Measurements from ENCODE around the gene EXOC4.

DNA sequence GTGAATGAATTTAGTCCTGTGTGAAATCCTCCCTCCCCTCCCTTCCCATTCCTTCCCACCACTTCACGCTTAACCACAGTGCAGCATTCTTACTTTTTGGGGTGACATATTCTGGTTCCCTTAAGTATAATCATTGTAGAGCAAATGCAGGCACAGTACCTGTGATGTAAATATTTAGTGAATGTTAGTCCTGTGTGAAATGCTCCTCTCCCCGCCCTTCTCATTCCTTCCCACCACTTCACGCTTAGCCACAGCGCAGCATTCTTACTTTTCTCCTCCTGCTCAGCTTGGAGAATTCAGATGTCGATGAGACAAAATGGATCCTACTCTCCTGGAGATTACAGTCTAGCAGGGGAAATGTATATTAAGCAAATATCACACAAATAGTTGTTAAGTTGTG lies 258.8 kb downstream of the EXOC4 start:
- TF ChIP-seq CTCF (conservative IDR thresholded peaks at IDR 0.05; ENCODE audit: low read length) (no peak), EZH2phosphoT487 (IDR thresholded peaks at IDR 0.05; ENCODE audit: borderline replicate concordance) (no peak)
